ENCODE measurements around the gene CYP2A6.
"Not testable (repeated sequence)": the region's sequence is repeated elsewhere in the genome, so short reads cannot be mapped to it uniquely, and the experiment has no call there.

DNA sequence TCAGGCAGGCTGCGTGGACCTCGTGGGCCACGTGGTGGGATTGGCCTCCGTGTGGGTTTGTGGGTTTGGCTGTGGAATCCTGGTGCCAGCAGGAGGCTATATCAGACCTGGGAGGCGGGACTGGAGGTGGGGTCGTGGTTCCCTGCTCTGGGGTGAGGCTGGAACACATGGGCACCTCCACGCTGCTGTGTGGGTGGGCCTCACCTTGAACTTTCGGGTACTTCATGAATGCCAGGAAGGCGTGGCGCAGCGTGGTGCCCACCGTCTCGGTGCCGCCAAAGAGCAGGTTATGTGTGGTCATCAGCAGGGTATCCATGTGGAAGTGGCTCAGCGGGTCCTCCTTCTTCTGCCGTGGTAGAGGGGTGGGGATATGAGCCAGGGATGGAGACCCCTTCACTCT, 25.3 kb downstream of the CYP2A6 start:
- TF ChIP-seq, protein P1, sequence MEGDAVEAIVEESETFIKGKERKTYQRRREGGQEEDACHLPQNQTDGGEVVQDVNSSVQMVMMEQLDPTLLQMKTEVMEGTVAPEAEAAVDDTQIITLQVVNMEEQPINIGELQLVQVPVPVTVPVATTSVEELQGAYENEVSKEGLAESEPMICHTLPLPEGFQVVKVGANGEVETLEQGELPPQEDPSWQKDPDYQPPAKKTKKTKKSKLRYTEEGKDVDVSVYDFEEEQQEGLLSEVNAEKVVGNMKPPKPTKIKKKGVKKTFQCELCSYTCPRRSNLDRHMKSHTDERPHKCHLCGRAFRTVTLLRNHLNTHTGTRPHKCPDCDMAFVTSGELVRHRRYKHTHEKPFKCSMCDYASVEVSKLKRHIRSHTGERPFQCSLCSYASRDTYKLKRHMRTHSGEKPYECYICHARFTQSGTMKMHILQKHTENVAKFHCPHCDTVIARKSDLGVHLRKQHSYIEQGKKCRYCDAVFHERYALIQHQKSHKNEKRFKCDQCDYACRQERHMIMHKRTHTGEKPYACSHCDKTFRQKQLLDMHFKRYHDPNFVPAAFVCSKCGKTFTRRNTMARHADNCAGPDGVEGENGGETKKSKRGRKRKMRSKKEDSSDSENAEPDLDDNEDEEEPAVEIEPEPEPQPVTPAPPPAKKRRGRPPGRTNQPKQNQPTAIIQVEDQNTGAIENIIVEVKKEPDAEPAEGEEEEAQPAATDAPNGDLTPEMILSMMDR (IDR thresholded peaks at IDR 0.05; ENCODE audit: low read depth, low read length), result not testable (repeated sequence)
- not testable (repeated sequence) for TF ChIP-seq EZH2phosphoT487 (IDR thresholded peaks at IDR 0.05; ENCODE audit: low read depth)
